Uterus (tissue), 2 donors: ENCODE measurements around the gene AGPAT3.

Experiments
- CTCF ChIP-seq, 4 experiments: fragments of 200-600 bp in 2 of 4; fragments of 450-650 bp in 2 of 4; sonication (generic) in 2 of 4; IDR thresholded peaks; one replicate each; pipeline ENCODE4 v1.5.1; 2016 to 2019; ENCODE audit warnings: antibody characterized with exemption in 4 of 4, mild to moderate bottlenecking in 2 of 4, moderate library complexity in 1 of 4
- POLR2A ChIP-seq, 2 donors: fragments of 450-650 bp; IDR thresholded peaks; one replicate each; pipeline ENCODE4 v1.6.1; 2016; ENCODE audit warnings: antibody characterized with exemption in 2 of 2, mild to moderate bottlenecking in 1 of 2, moderate library complexity in 1 of 2

- TF ChIP-seq CTCF (IDR thresholded peaks at IDR 0.05) (no peak), POLR2A (IDR thresholded peaks at IDR 0.05) (no peak)
Observed at GRCh38 chr21:43884012-43884860, 19.2 kb downstream of the AGPAT3 start.
